ENCODE measurements around the gene CLN3.

DNA sequence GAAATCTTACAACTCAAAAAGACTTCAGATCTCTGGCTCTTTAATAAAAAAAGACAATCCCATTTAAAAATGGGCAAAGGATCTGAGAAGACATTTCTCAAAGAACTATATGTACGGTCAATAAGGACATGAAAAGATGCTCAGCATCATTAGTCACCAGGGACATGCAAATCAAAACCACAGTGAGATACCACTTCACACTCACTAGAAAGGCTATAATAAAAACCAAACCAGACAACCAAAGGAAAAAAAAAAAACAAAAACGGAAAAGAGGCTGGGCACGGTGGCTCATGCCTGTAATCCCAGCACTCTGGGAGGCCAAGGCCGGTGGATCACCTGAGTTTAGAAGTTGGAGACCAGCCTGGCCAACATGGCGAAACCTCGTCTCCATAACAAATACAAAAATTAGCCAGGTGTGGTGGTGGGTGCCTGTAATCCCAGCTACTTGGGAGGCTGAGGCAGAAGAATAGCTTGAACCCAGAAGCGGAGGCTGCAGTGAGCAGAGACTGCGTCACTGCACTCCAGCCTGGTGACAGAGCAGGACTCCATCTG, 18.1 kb downstream of the CLN3 start:
- no peak for TF ChIP-seq POLR2A (IDR thresholded peaks at IDR 0.05; ENCODE audit: extremely low read depth, insufficient read length)
- TF ChIP-seq, protein P1, sequence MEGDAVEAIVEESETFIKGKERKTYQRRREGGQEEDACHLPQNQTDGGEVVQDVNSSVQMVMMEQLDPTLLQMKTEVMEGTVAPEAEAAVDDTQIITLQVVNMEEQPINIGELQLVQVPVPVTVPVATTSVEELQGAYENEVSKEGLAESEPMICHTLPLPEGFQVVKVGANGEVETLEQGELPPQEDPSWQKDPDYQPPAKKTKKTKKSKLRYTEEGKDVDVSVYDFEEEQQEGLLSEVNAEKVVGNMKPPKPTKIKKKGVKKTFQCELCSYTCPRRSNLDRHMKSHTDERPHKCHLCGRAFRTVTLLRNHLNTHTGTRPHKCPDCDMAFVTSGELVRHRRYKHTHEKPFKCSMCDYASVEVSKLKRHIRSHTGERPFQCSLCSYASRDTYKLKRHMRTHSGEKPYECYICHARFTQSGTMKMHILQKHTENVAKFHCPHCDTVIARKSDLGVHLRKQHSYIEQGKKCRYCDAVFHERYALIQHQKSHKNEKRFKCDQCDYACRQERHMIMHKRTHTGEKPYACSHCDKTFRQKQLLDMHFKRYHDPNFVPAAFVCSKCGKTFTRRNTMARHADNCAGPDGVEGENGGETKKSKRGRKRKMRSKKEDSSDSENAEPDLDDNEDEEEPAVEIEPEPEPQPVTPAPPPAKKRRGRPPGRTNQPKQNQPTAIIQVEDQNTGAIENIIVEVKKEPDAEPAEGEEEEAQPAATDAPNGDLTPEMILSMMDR (IDR thresholded peaks at IDR 0.05; ENCODE audit: low read depth, low read length): no peak

Measured in NB4 (cell line).